ENCODE results near the gene DUS1L.

Gene DUS1L

DNA sequence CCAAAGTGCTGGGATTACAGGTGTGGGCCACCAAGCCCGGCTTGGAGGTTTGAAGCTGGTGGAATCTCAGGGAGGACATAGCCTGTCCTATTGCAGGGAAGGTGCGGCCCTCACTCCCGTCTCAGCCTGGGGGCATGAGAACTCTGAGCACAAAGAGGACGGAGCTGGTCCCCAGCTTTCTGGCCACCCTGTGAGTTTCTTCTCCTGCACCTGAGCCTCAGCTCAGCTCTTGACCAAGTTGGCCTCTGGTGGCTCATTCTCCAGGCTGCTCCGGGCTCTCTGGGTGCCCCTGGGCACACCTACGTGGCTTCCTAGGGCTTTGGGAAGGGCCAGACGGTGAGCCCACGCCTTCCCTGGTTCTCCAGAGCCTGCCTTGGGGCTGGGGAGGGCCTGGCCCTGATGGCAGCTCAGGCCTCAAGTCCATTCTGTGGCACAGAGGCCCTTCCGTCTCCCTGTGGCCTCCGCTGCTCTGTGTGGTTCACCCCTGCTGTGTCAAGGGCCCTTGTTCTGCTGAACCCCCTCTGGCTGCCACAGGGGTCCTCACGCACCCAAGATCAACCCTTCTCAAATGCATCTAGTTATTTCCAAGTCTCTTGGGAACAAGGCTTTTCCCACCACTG lies 39.3 kb upstream of the DUS1L start:
- H3K4me3 ChIP-seq (ENCODE audit: low read depth, low read length), result peak overlapping the region; percentile 59
- TF ChIP-seq MYC (IDR thresholded peaks at IDR 0.05; ENCODE audit: low read depth, low read length) (no peak), POLR2A (IDR thresholded peaks at IDR 0.05; ENCODE audit: extremely low read depth, insufficient read length) (no peak)
- TF ChIP-seq, protein P1, sequence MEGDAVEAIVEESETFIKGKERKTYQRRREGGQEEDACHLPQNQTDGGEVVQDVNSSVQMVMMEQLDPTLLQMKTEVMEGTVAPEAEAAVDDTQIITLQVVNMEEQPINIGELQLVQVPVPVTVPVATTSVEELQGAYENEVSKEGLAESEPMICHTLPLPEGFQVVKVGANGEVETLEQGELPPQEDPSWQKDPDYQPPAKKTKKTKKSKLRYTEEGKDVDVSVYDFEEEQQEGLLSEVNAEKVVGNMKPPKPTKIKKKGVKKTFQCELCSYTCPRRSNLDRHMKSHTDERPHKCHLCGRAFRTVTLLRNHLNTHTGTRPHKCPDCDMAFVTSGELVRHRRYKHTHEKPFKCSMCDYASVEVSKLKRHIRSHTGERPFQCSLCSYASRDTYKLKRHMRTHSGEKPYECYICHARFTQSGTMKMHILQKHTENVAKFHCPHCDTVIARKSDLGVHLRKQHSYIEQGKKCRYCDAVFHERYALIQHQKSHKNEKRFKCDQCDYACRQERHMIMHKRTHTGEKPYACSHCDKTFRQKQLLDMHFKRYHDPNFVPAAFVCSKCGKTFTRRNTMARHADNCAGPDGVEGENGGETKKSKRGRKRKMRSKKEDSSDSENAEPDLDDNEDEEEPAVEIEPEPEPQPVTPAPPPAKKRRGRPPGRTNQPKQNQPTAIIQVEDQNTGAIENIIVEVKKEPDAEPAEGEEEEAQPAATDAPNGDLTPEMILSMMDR (IDR thresholded peaks at IDR 0.05; ENCODE audit: low read depth, low read length), result no peak
- TF ChIP-seq, protein P2, sequence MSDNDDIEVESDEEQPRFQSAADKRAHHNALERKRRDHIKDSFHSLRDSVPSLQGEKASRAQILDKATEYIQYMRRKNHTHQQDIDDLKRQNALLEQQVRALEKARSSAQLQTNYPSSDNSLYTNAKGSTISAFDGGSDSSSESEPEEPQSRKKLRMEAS (IDR thresholded peaks at IDR 0.05; ENCODE audit: low read depth, low read length), result no peak
- peak; percentile 46 for DNase-seq (ENCODE audit: low read depth)

DNA sequence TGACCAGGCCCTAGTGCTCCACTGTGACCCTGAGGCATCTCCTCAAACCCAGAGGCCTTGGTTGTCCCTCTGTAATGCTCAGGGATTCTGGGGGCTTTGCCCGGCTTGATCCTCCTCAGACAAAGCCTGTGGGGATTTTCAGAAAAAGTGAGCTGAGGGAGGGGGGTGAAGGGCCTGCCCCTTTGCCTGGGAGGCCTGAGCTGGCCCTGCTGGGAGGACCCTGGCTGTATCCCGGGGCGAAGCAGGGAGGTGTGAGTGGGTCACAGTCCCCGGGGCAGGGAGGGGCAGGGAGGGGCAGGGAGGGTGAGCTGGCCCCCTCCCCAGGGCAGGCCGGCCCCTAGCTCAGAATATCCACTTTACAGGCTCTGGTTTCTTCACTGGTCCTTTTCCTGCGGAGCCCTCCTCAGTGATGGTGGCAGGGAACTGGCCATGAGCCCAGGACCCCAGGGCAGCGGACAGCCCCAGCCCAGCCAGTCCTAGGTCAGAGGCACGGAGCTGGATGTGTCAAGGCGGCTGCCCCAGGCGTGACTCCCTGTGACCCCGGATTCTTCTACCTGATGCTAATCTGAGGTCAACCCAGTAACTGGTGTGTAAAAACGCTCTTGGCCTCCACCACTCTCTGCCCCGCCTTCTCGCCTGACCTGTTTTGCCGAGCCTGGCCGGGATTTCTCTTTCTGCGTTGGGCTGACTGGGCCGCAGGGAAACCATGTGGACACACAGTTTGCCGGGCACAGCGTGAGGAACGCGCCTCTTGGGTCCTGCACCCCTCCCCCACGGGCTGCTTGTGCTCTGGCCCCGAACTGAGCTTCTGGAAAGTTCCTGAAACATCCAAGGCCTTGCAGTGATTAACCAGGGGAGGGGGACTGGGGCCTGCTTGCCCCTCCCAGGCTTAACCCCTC lies 38.2 kb upstream of the DUS1L start:
- DNase-seq (ENCODE audit: low read depth), result peak; percentile 11
- H3K4me3 ChIP-seq (ENCODE audit: low read depth, low read length), result no peak overlapping the region
- TF ChIP-seq MYC (IDR thresholded peaks at IDR 0.05; ENCODE audit: low read depth, low read length), result no peak
- no peak for TF ChIP-seq POLR2A (IDR thresholded peaks at IDR 0.05; ENCODE audit: extremely low read depth, insufficient read length)
- TF ChIP-seq, protein P2 (IDR thresholded peaks at IDR 0.05; ENCODE audit: low read depth, low read length), result no peak

DNA sequence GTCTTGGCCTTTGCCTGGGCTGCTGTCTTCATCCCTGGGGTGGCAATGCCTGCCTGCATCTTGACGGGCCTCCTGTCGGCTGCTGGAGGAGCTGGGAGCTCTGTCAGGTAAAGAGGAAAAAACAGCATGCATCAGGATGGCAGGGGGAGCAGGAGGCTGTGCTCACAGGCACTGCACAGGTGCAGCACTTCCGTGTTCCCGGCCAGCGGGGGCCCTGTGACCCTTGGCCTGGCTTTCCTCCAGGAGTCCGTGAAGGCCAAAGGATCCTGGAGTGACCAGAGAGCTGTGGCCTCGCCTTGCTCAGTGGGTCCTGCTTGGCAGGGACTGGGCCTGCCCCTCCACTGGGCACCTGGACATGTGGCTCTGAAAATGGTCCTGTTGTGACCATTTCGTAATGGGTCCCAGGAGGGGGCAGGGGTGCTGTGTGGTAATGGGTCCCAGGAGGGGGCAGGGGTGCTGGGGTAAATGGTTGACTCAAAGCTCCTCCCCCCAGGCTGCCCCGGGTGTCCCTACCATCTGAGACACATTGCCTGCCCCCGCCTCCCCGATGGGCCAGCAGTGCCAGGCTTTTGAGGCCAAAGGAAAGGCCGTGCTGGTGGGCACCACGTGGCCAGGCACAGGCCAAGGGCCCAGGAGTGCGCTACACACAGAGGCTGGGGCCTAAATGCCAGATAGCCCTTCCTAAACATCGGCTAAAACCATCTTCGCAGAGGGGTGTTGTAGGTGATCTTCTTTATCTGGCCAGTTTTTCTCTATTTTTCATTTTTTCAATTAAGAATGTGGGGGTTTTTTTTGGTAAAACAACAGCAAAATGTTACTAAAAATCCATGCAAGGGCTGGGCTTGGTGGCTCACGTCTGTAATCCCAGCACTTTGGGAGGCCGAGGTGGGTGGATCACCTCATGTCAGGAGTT lies 36.4 kb upstream of the DUS1L start:
- H3K4me3 ChIP-seq (ENCODE audit: low read depth, low read length), result no peak overlapping the region
- DNase-seq (ENCODE audit: low read depth), result peak; percentile 89
- TF ChIP-seq, protein P1 (IDR thresholded peaks at IDR 0.05; ENCODE audit: low read depth, low read length), result no peak
- peak; percentile 67 for TF ChIP-seq MYC (IDR thresholded peaks at IDR 0.05; ENCODE audit: low read depth, low read length)
- TF ChIP-seq POLR2A (IDR thresholded peaks at IDR 0.05; ENCODE audit: extremely low read depth, insufficient read length), result no peak
- TF ChIP-seq, protein P2 (IDR thresholded peaks at IDR 0.05; ENCODE audit: low read depth, low read length), result peak; percentile 85

DNA sequence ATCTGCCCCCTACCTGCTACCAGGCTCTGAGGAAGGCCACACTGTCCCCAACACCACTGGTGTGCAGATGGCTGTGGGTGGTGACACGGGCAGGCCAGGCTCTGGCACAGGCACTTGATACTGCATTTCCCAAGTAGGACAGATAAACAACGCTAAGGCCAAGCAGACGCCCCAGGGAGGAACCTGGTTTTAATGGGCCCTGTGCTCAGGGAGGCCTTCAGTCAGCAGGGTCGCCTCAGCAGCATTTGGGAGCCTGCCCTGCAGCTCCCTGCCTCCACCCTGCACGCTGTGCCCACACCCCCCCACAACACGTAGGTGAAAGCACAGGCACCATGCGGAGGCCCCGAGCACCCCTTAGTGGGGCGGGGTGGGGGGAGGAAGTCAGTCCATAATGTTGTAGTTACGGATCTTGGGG lies 35.7 kb upstream of the DUS1L start:
- no peak overlapping the region for H3K4me3 ChIP-seq (ENCODE audit: low read depth, low read length)
- DNase-seq (ENCODE audit: low read depth), result peak; percentile 66
- TF ChIP-seq, protein P2 (IDR thresholded peaks at IDR 0.05; ENCODE audit: low read depth, low read length), result no peak
- TF ChIP-seq POLR2A (IDR thresholded peaks at IDR 0.05; ENCODE audit: extremely low read depth, insufficient read length), result no peak
- TF ChIP-seq, protein P1 (IDR thresholded peaks at IDR 0.05; ENCODE audit: low read depth, low read length), result no peak
- TF ChIP-seq MYC (IDR thresholded peaks at IDR 0.05; ENCODE audit: low read depth, low read length), result 0 out of 2 replicates have a peak, but pooled peaks have one; percentile 41

DNA sequence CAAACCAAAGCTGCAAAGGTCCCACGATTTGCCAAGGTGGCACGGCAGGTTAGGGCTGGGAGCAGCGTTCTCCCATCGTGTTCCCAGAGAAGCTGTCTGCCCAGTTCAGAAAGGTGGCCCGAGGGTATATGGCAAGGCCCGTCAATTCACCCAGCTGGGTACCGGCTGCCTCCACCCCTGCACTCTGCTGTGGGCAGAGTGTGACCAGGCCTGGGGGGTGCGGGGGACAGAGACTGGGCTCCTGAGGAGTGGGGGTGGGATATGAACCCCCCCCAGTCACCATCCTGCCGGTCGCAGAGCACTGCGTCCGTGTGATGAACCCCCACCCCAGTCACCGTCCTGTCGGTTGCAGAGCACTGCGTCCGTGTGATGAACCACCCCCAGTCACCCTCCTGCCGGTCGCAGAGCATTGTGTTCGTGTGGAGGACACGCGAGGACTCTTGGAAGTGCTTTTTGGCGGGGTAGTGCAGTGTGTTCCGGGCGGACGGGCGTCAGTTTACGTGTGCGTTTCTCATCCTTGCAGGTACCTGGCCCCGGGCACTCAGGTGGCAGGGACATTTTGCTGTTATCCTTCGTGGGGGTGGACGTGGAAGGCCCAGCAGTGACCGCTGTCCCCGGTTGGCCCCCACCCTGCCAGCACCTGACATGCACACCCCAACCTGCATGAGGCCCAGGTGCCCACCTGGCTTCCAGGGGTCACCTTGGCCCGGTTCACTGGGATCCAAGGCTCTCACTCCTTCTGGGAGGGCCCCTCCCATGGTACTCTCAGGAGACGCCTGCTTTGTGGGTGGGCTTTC lies 35.1 kb upstream of the DUS1L start:
- DNase-seq (ENCODE audit: low read depth), result peak; percentile 24
- TF ChIP-seq, protein P2 (IDR thresholded peaks at IDR 0.05; ENCODE audit: low read depth, low read length), result no peak
- TF ChIP-seq, protein P1 (IDR thresholded peaks at IDR 0.05; ENCODE audit: low read depth, low read length), result no peak
- TF ChIP-seq POLR2A (IDR thresholded peaks at IDR 0.05; ENCODE audit: extremely low read depth, insufficient read length) (no peak), MYC (IDR thresholded peaks at IDR 0.05; ENCODE audit: low read depth, low read length) (no peak)
- H3K4me3 ChIP-seq (ENCODE audit: low read depth, low read length), result no peak overlapping the region
